Lung (tissue), 16 donors: ENCODE measurements around the gene TAF11L2. TPM values are rescaled to one million over a fixed set of nuclear protein-coding genes. Genes with fewer than 3 reads are reported as not detected.
"Not testable (repeated sequence)": the region's sequence is repeated elsewhere in the genome, so short reads cannot be mapped to it uniquely, and the experiment has no call there.

Source experiments
- ATAC-seq: fragments of 200-7000 bp; cut with Tn5 transposase; one replicate; pipeline ENCODE4 v1.9.1; 2020; ENCODE audit warnings: moderate number of reproducible peaks; ENCODE audit not compliant: insufficient read depth, low FRiP score
- DNase-seq, 3 donors: peaks; one replicate each; pipeline ENCODE4 v3.0.0-alpha.2; 2013 to 2017
- H3K27ac ChIP-seq, 2 donors: one replicate each; pipeline ENCODE4 v1.5.1; 2013; ENCODE audit warnings: mild to moderate bottlenecking in 2 of 2, moderate library complexity in 2 of 2, control low read depth in 1 of 2, inconsistent platforms in 1 of 2, low read depth in 1 of 2, low read length in 1 of 2
- H3K27me3 ChIP-seq, 3 donors: one replicate each; pipeline ENCODE4 v1.5.1; 2013; ENCODE audit warnings: low read length in 2 of 3; ENCODE audit not compliant: control insufficient read depth in 3 of 3, insufficient read depth in 3 of 3
- H3K36me3 ChIP-seq, 4 donors: one replicate each; pipeline ENCODE4 v1.5.1; 2013; ENCODE audit warnings: low read length in 4 of 4, mild to moderate bottlenecking in 1 of 4, moderate library complexity in 1 of 4; ENCODE audit not compliant: control insufficient read depth in 4 of 4, insufficient read depth in 4 of 4
- H3K4me1 ChIP-seq, 5 donors: one replicate each; pipeline ENCODE4 v1.5.1; 2013; ENCODE audit warnings: low read length in 5 of 5, mild to moderate bottlenecking in 2 of 5, moderate library complexity in 1 of 5; ENCODE audit not compliant: control insufficient read depth in 5 of 5, insufficient read depth in 5 of 5
- H3K4me3 ChIP-seq: one replicate; pipeline ENCODE4 v1.5.1; 2013; ENCODE audit warnings: mild to moderate bottlenecking, control low read depth, moderate library complexity
- H3K9ac ChIP-seq, 2 donors: one replicate each; pipeline ENCODE4 v1.5.1; 2013; ENCODE audit warnings: low read length in 2 of 2, control low read depth in 1 of 2; ENCODE audit not compliant: insufficient read depth in 1 of 2
- H3K9me3 ChIP-seq, 4 donors: one replicate each; pipeline ENCODE4 v1.5.1; 2013; ENCODE audit warnings: low read length in 3 of 4, mild to moderate bottlenecking in 1 of 4, moderate library complexity in 1 of 4; ENCODE audit not compliant: control insufficient read depth in 4 of 4, insufficient read depth in 3 of 4
- CTCF ChIP-seq: IDR thresholded peaks from 2 replicates; pipeline ENCODE4 v1.5.1; 2012; ENCODE audit warnings: mild to moderate bottlenecking; ENCODE audit errors: control extremely low read depth, extremely low read depth
- WGBS, 2 donors: extraction: QIAGEN DNeasy Blood & Tissue Kit; methylation state at CpG; one replicate each; pipeline ENCODE4 v1.1.7; 2013; 5-methylcytosine and 5-hydroxymethylcytosine counted together
- long read RNA-seq, 5 donors: transcript quantifications; one replicate each; lab custom pipeline, GENCODE V29; 2026
- polyA plus RNA-seq, 2 donors: library from polyadenylated mRNA; stranded (reverse); fragments of 200-250 nt; gene quantifications; one replicate each; pipeline ENCODE4 v1.2.1, GENCODE V29; 2013
- total RNA-seq, 2 donors: library from RNA; depleted of rRNA in 1 of 2; stranded (reverse); fragments of >200 nt in 1 of 2; gene quantifications; one replicate each; pipeline ENCODE4 v1.2.1, GENCODE V29; 2014 to 2021
- donor health status: control.
- donor health status: control.
- donor health status: Bipolar disorder and iron deficiency.
- donor health status: healthy.
- donor health status: DM: yes; HTN: yes; CAD: no.

The TAF11L2 gene
- total RNA-seq (not detected), polyA plus RNA-seq (under 1 TPM in 1 of 2 donors, not detected in 1; 0.29 TPM)
- long read RNA-seq, donor 1, result 0 reads
- long read RNA-seq, donor 2, result 0 reads
- long read RNA-seq, donor 3, result 0 reads
- long read RNA-seq, donor 4, result 0 reads
- long read RNA-seq, donor 5, result 0 reads

DNA sequence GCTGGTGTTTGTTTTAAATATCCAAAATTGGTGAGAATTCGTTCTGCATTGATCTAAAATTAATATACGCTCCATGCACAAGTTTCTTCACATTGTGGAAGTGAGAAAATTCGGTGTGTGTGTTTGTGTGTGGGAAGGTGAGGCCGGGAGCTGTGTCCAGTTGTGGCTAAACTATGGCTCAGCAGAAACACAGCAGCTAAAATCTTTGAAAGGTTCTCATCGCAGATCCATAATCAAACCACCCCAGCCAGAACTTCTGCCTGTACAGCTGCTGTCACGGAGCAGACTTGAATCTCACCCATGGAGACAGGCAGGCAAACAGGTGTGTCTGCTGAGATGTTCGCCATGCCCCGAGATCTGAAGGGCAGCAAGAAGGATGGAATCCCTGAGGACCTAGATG, at the start of gene TAF11L2:
Gene TAF11L2 (plus strand): TSS at position 301 of the 400 bp plus-strand sequence.
- H3K4me3 ChIP-seq, H3K27me3 ChIP-seq, H3K4me1 ChIP-seq, DNase-seq, H3K27ac ChIP-seq, H3K9ac ChIP-seq, H3K9me3 ChIP-seq, ATAC-seq, H3K36me3 ChIP-seq: not testable (repeated sequence)
- 91 to 92% methylated on average over 8 of the region's 8 CpGs for WGBS, 2 donors

- WGBS, 2 donors, result 93 to 96% methylated on average over 3 of the region's 3 CpGs
- no peak for ATAC-seq
- no peak overlapping the region for H3K9ac ChIP-seq
- H3K27ac ChIP-seq, result no peak overlapping the region
- no peaks in the 10 kb centered on the region for H3K9me3 ChIP-seq
- TF ChIP-seq CTCF, result no peak
- no peak overlapping the region for H3K4me3 ChIP-seq
- H3K27me3 ChIP-seq, result no peaks in the 10 kb centered on the region
- no peak for DNase-seq
- H3K4me1 ChIP-seq, result no peaks in the 10 kb centered on the region
- H3K36me3 ChIP-seq, result no peaks in the 10 kb centered on the region
Measured at GRCh38 chr5:17448877-17449276, 49.2 kb upstream of the TAF11L2 start.

GRCh38 chr5:17452936-17453335, 45.1 kb upstream of the TAF11L2 start:
- Histone ChIP-seq H3K4me3 (no peak overlapping the region), H3K9me3 (no peaks in the 10 kb centered on the region), H3K36me3 (no peaks in the 10 kb centered on the region), H3K27me3 (no peaks in the 10 kb centered on the region), H3K4me1 (no peaks in the 10 kb centered on the region), H3K9ac (no peak overlapping the region), H3K27ac (no peak overlapping the region)
- no peak for DNase-seq
- no peak for TF ChIP-seq CTCF
- ATAC-seq, result no peak
- 83 to 95% methylated on average over 4 of the region's 4 CpGs for WGBS, 2 donors

DNA sequence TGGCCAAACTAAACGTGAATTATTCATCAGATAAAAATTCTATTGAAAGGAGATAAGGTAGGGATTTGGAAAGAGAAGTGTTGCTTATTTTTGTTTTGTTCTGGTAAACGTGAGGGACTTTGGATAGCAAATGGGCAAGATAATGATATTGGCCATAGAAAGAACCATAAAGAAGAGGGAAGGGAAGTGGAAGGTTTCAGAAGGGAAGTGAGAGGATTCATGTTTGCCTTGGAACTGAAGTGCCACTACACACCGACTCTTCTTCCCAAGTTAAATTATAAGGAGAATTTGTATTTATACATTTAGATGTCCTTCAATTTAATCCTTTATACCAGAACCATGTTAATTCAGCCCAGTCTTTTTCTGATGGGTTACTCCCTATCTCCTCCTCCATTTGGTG, 42.1 kb upstream of the TAF11L2 start:
- H3K4me1 ChIP-seq, result no peaks in the 10 kb centered on the region
- H3K27me3 ChIP-seq, result no peaks in the 10 kb centered on the region
- H3K27ac ChIP-seq, result no peak overlapping the region
- DNase-seq, result no peak
- no peaks in the 10 kb centered on the region for H3K9me3 ChIP-seq
- H3K4me3 ChIP-seq, result no peak overlapping the region
- no peak for ATAC-seq
- no peak overlapping the region for H3K9ac ChIP-seq
- no peak for TF ChIP-seq CTCF
- H3K36me3 ChIP-seq, result no peaks in the 10 kb centered on the region
- WGBS, 2 donors, result 63 to 73% methylated on average over 3 of the region's 3 CpGs
